ENCODE measurements around the gene MEGF8. TPM values are rescaled to one million over a fixed set of nuclear protein-coding genes. Genes with fewer than 3 reads are reported as not detected.

The MEGF8 gene
- total and polyA plus RNA-seq, 9 of the 15 experiments (the other 6 are each of a cell fraction or from before 2014, with no cell fraction given) = 0.28 to 13.1 (median 3.0) TPM

DNA sequence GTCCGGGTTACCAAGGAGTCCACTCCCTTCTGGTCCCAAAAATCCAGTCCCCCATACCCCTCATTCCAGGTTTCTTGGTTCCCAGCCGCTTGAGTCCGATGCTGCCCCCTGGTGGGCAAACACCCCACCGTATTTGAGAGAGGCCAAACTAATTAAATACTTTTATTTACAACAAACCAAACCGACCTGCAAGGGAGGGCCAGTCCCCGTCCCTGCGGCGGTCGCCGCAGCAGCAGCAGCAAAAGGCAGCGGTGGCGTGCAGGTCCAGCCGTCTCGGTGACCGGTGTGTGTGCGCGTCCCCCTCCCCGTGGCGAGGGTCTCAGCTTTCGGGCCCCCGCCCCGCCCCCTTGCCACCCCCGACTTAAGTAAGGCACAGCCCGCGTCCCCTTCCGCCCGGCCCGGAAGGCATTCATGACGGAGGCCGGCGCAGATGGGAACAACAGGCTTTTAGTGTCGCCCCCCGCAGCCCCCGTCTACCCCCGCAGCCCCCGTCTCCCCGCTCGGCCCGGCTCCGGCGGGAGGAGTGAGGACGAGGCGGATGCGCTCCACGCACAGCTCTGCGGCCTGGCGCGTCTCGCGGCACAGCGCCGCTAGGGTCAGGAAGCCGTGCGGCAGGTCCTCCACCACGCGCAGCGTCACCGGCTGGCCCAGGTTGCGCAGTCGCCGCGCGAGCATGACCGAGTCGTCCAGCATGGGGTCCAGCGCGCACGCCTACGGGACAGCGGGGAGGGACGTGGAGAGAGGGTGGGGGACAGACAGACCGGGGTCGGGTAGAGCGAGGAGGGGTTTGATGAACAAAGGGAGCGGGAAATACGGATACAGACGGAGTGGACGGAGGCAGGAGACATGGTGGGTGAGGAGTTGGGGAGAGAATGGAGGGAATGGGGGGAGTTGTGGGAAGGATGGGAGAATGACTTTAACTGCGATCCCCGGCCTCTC is 76.2 kb downstream of the MEGF8 start (continued):
- TF ChIP-seq ETV6 (IDR thresholded peaks at IDR 0.05; ENCODE audit: borderline replicate concordance in 1 of 2, low read depth in 2 of 2, low read length in 1 of 2) (no peak), ETV6 (CRISPR knock-in tag; IDR thresholded peaks at IDR 0.05; ENCODE audit: borderline replicate concordance) (no peak), HCFC1 (IDR thresholded peaks at IDR 0.05; ENCODE audit: low read depth, low read length) (no peak), TAL1 (IDR thresholded peaks at IDR 0.05) (no peak), CCNT2 (IDR thresholded peaks at IDR 0.05; ENCODE audit: borderline replicate concordance, extremely low read depth, insufficient read length, low read depth, low read length) (peak; percentile 31), SREBF2 (CRISPR knock-in tag; IDR thresholded peaks at IDR 0.05) (no peak), XRCC3 (IDR thresholded peaks at IDR 0.05) (no peak), KLF13 (tag; IDR thresholded peaks at IDR 0.05; ENCODE audit: borderline replicate concordance, low read depth) (no peak), YY1 (IDR thresholded peaks at IDR 0.05; ENCODE audit: borderline replicate concordance in 1 of 3, control insufficient read depth in 1 of 3, extremely low read depth in 1 of 3, insufficient read depth in 3 of 3, insufficient read length in 1 of 3, insufficient replicate concordance in 2 of 3, low read depth in 1 of 3, low read length in 2 of 3) (no peak), XRCC5 (IDR thresholded peaks at IDR 0.05; ENCODE audit: low read depth, low read length) (no peak), ZBTB17 (CRISPR knock-in tag; IDR thresholded peaks at IDR 0.05) (0 out of 2 replicates have a peak, but pooled peaks have one; percentile 28), PHTF2 (CRISPR knock-in tag; IDR thresholded peaks at IDR 0.05) (no peak), SPI1 (IDR thresholded peaks at IDR 0.05; ENCODE audit: borderline replicate concordance, low read depth, low read length) (no peak), HDAC3 (IDR thresholded peaks at IDR 0.05; ENCODE audit: borderline replicate concordance, partially characterized antibody) (no peak), E2F3 (CRISPR knock-in tag; IDR thresholded peaks at IDR 0.05) (no peak)
- TF ChIP-seq, protein P1, sequence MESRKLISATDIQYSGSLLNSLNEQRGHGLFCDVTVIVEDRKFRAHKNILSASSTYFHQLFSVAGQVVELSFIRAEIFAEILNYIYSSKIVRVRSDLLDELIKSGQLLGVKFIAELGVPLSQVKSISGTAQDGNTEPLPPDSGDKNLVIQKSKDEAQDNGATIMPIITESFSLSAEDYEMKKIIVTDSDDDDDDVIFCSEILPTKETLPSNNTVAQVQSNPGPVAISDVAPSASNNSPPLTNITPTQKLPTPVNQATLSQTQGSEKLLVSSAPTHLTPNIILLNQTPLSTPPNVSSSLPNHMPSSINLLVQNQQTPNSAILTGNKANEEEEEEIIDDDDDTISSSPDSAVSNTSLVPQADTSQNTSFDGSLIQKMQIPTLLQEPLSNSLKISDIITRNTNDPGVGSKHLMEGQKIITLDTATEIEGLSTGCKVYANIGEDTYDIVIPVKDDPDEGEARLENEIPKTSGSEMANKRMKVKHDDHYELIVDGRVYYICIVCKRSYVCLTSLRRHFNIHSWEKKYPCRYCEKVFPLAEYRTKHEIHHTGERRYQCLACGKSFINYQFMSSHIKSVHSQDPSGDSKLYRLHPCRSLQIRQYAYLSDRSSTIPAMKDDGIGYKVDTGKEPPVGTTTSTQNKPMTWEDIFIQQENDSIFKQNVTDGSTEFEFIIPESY (CRISPR knock-in tag; IDR thresholded peaks at IDR 0.05) = peak; percentile 44; the same call in 1 of the 2 replicates
- TF ChIP-seq, protein P2, sequence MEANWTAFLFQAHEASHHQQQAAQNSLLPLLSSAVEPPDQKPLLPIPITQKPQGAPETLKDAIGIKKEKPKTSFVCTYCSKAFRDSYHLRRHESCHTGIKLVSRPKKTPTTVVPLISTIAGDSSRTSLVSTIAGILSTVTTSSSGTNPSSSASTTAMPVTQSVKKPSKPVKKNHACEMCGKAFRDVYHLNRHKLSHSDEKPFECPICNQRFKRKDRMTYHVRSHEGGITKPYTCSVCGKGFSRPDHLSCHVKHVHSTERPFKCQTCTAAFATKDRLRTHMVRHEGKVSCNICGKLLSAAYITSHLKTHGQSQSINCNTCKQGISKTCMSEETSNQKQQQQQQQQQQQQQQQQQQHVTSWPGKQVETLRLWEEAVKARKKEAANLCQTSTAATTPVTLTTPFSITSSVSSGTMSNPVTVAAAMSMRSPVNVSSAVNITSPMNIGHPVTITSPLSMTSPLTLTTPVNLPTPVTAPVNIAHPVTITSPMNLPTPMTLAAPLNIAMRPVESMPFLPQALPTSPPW (CRISPR knock-in tag; IDR thresholded peaks at IDR 0.05) = peak; percentile 41; the same call in 1 of the 2 replicates
- TF ChIP-seq, protein P3, sequence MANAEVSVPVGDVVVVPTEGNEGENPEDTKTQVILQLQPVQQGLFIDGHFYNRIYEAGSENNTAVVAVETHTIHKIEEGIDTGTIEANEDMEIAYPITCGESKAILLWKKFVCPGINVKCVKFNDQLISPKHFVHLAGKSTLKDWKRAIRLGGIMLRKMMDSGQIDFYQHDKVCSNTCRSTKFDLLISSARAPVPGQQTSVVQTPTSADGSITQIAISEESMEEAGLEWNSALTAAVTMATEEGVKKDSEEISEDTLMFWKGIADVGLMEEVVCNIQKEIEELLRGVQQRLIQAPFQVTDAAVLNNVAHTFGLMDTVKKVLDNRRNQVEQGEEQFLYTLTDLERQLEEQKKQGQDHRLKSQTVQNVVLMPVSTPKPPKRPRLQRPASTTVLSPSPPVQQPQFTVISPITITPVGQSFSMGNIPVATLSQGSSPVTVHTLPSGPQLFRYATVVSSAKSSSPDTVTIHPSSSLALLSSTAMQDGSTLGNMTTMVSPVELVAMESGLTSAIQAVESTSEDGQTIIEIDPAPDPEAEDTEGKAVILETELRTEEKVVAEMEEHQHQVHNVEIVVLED (CRISPR knock-in tag; IDR thresholded peaks at IDR 0.05) = peak; percentile 15; the same call in 1 of the 2 replicates
- TF ChIP-seq, protein P4, sequence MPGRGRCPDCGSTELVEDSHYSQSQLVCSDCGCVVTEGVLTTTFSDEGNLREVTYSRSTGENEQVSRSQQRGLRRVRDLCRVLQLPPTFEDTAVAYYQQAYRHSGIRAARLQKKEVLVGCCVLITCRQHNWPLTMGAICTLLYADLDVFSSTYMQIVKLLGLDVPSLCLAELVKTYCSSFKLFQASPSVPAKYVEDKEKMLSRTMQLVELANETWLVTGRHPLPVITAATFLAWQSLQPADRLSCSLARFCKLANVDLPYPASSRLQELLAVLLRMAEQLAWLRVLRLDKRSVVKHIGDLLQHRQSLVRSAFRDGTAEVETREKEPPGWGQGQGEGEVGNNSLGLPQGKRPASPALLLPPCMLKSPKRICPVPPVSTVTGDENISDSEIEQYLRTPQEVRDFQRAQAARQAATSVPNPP (IDR thresholded peaks at IDR 0.05; ENCODE audit: borderline replicate concordance, insufficient read depth, insufficient read length) = no peak

All from K562 (cell line).